IMR-90 (cell line): ENCODE measurements around the gene TSPAN16. TPM values are rescaled to one million over a fixed set of nuclear protein-coding genes. Genes with fewer than 3 reads are reported as not detected.
A peak's percentile ranks its signal among the peaks of the same experiment; 100 is the strongest.

ENCODE experiments used
- ATAC-seq: fragments of 200-7000 bp; cut with Tn5 transposase; 2 replicates; pipeline ENCODE4 v1.9.1; 2020; ENCODE audit warnings: low read depth, mild to moderate bottlenecking, moderate library complexity
- BruUV-seq: library from RNA; stranded (reverse); fragments of 400-500 nt; replicated peaks from 2 replicates; lab custom pipeline; 2021; lab: Mats Ljungman, UMichigan
- CTCF ChIA-PET: fragments of 300-600 bp; formaldehyde crosslinking; extraction: SDS; loops from one replicate; lab custom pipeline; 2021; ENCODE audit warnings: antibody characterized with exemption; lab: Yijun Ruan, JAX
- POLR2A ChIA-PET: fragments of 300-600 bp; sonication (Branson Sonifier 250); formaldehyde crosslinking; loops from one replicate; lab custom pipeline; 2022; ENCODE audit warnings: antibody characterized with exemption; ENCODE audit not compliant: unreplicated experiment; lab: Charles Lee
- DNase-seq: peaks from one replicate; pipeline ENCODE4 v3.0.0; 2013
- H2AFZ ChIP-seq: replicated peaks from 2 replicates; pipeline ENCODE3; 2013; ENCODE audit warnings: low read length, mild to moderate bottlenecking; ENCODE audit not compliant: poor library complexity
- H2AK5ac ChIP-seq: 2 replicates; pipeline ENCODE4 v1.6.1; 2013; ENCODE audit warnings: low read depth, low read length, inconsistent platforms
- H2AK9ac ChIP-seq: replicated peaks from 2 replicates; pipeline ENCODE3; 2013; ENCODE audit warnings: mild to moderate bottlenecking, low read depth, low read length, moderate library complexity; ENCODE audit not compliant: poor library complexity
- H2BK120ac ChIP-seq: 2 replicates; pipeline ENCODE4 v1.6.1; 2013; ENCODE audit warnings: low read depth, low read length, inconsistent platforms
- H2BK15ac ChIP-seq: 3 replicates; pipeline ENCODE4 v1.6.1; 2013; ENCODE audit warnings: low read depth, low read length, inconsistent platforms
- H2BK20ac ChIP-seq: 2 replicates; pipeline ENCODE4 v1.6.1; 2013; ENCODE audit warnings: low read depth, mild to moderate bottlenecking, inconsistent platforms, low read length, moderate library complexity
- H2BK5ac ChIP-seq: 2 replicates; pipeline ENCODE4 v1.6.1; 2013; ENCODE audit warnings: mild to moderate bottlenecking, low read depth, low read length, inconsistent platforms; ENCODE audit not compliant: poor library complexity, severe bottlenecking
- H3K14ac ChIP-seq: replicated peaks from 2 replicates; pipeline ENCODE4 v1.6.1; 2013; ENCODE audit warnings: low read depth, low read length, inconsistent platforms
- H3K18ac ChIP-seq: 2 replicates; pipeline ENCODE4 v1.6.1; 2013; ENCODE audit warnings: low read depth, low read length, control low read depth
- H3K23ac ChIP-seq: 2 replicates; pipeline ENCODE4 v1.6.1; 2013; ENCODE audit warnings: low read depth, low read length, inconsistent platforms
- H3K27ac ChIP-seq: 2 replicates; pipeline ENCODE4 v1.5.1; 2013; ENCODE audit warnings: mild to moderate bottlenecking, control low read depth, low read length; ENCODE audit not compliant: insufficient read depth
- H3K27me3 ChIP-seq: 2 replicates; pipeline ENCODE4 v1.6.1; 2013; ENCODE audit warnings: low read length; ENCODE audit not compliant: control insufficient read depth, insufficient read depth
- H3K36me3 ChIP-seq: 2 replicates; pipeline ENCODE4 v1.6.1; 2013; ENCODE audit warnings: low read length, mixed read lengths; ENCODE audit not compliant: control insufficient read depth, insufficient read depth
- H3K4ac ChIP-seq: 2 replicates; pipeline ENCODE4 v1.6.1; 2013; ENCODE audit warnings: low read depth, low read length, inconsistent platforms
- H3K4me1 ChIP-seq: 2 replicates; pipeline ENCODE4 v1.6.1; 2013; ENCODE audit warnings: low read length, mixed read lengths; ENCODE audit not compliant: control insufficient read depth, insufficient read depth
- H3K4me2 ChIP-seq: 2 replicates; pipeline ENCODE4 v1.6.1; 2013; ENCODE audit warnings: low read depth, mild to moderate bottlenecking, control low read depth, low read length, moderate library complexity
- H3K4me3 ChIP-seq: 2 replicates; pipeline ENCODE4 v1.5.1; 2013; ENCODE audit warnings: low read depth, mild to moderate bottlenecking, control low read depth, low read length, moderate library complexity; ENCODE audit not compliant: insufficient read depth
- H3K56ac ChIP-seq: 2 replicates; pipeline ENCODE4 v1.6.1; 2013; ENCODE audit warnings: low read length, inconsistent platforms; ENCODE audit not compliant: insufficient read depth; ENCODE audit errors: extremely low read depth
- H3K79me1 ChIP-seq, 2 experiments: 2 replicates each; pipeline ENCODE4 v1.6.1; 2013; ENCODE audit warnings: low read length in 2 of 2, inconsistent platforms in 1 of 2, low read depth in 1 of 2
- H3K9ac ChIP-seq: 2 replicates; pipeline ENCODE4 v1.6.1; 2013; ENCODE audit warnings: low read depth, low read length, control low read depth
- H3K9me1 ChIP-seq: 2 replicates; pipeline ENCODE4 v1.6.1; 2013; ENCODE audit warnings: low read length, inconsistent platforms; ENCODE audit not compliant: insufficient read depth
- H3K9me3 ChIP-seq: 2 replicates; pipeline ENCODE4 v1.6.1; 2013; ENCODE audit warnings: low read length; ENCODE audit not compliant: control insufficient read depth, insufficient read depth
- H4K20me1 ChIP-seq: 2 replicates; pipeline ENCODE4 v1.6.1; 2013; ENCODE audit warnings: low read length, inconsistent platforms; ENCODE audit not compliant: insufficient read depth
- H4K5ac ChIP-seq: 2 replicates; pipeline ENCODE4 v1.6.1; 2013; ENCODE audit warnings: mild to moderate bottlenecking, low read depth, low read length, control low read depth
- H4K8ac ChIP-seq, 2 experiments: 2 replicates each; pipeline ENCODE4 v1.6.1; 2013; ENCODE audit warnings: low read depth in 2 of 2, low read length in 2 of 2, control low read depth in 1 of 2, inconsistent platforms in 1 of 2
- H4K91ac ChIP-seq: 2 replicates; pipeline ENCODE4 v1.6.1; 2013; ENCODE audit warnings: low read depth, low read length, inconsistent platforms; ENCODE audit not compliant: insufficient read depth
- CEBPB ChIP-seq: IDR thresholded peaks from 2 replicates; pipeline ENCODE4 v1.6.1; 2012; ENCODE audit warnings: low read depth, low read length, improper control_type of control experiment
- CTCF ChIP-seq: conservative IDR thresholded peaks from 2 replicates; pipeline ENCODE4 v1.5.1; 2012; ENCODE audit warnings: mild to moderate bottlenecking, low read depth, low read length, improper control_type of control experiment
- ELK1 ChIP-seq: fragments of 150-350 bp; IDR thresholded peaks from 2 replicates; pipeline ENCODE4 v1.6.1; 2016; ENCODE audit warnings: low read depth, mild to moderate bottlenecking, low read length, moderate library complexity, borderline replicate concordance
- FOS ChIP-seq: fragments of 150-350 bp; IDR thresholded peaks from 2 replicates; pipeline ENCODE4 v1.6.1; 2016; ENCODE audit warnings: low read depth, low read length
- MAZ ChIP-seq: IDR thresholded peaks from 2 replicates; pipeline ENCODE4 v1.6.1; 2012; ENCODE audit warnings: low read depth, mild to moderate bottlenecking, low read length, improper control_type of control experiment, moderate library complexity, borderline replicate concordance
- MXI1 ChIP-seq: IDR thresholded peaks from 2 replicates; pipeline ENCODE4 v1.6.1; 2012; ENCODE audit warnings: low read depth, mild to moderate bottlenecking, low read length, moderate library complexity, borderline replicate concordance
- NFE2L2 ChIP-seq: fragments of 150-350 bp; IDR thresholded peaks from 2 replicates; pipeline ENCODE4 v1.6.1; 2016; ENCODE audit warnings: low read depth, mild to moderate bottlenecking, low read length
- POLR2A ChIP-seq: IDR thresholded peaks from 2 replicates; pipeline ENCODE4 v1.6.1; 2012; ENCODE audit warnings: mild to moderate bottlenecking, low read depth, low read length
- RCOR1 ChIP-seq: IDR thresholded peaks from 2 replicates; pipeline ENCODE4 v1.6.1; 2012; ENCODE audit warnings: mild to moderate bottlenecking, low read length, improper control_type of control experiment; ENCODE audit not compliant: insufficient replicate concordance
- RFX5 ChIP-seq: IDR thresholded peaks from 2 replicates; pipeline ENCODE4 v1.8.0; 2012; ENCODE audit warnings: low read depth, mild to moderate bottlenecking, low read length, moderate library complexity
- SMC3 ChIP-seq: fragments of 150-350 bp; IDR thresholded peaks from 2 replicates; pipeline ENCODE4 v1.6.1; 2016; ENCODE audit warnings: low read depth, mild to moderate bottlenecking, antibody characterized with exemption, low read length, moderate library complexity
- USF2 ChIP-seq: fragments of 150-350 bp; IDR thresholded peaks from 2 replicates; pipeline ENCODE4 v1.6.1; 2017; ENCODE audit warnings: mild to moderate bottlenecking, antibody characterized with exemption, low read length, low read depth
- WGBS, 2 experiments: methylation state at CpG; one replicate each; pipeline versions ENCODE4 v1.1.5 to v1.1.7; 2013; ENCODE audit warnings: missing lambda C conversion rate in 2 of 2; ENCODE audit not compliant: insufficient read length in 1 of 2; ENCODE audit errors: extremely low coverage in 2 of 2; 5-methylcytosine and 5-hydroxymethylcytosine counted together
- dilution Hi-C: fragments of 300-500 bp; cut with HindIII; formaldehyde crosslinking; loops from one replicate; pipeline ENCODE4 v1.14.3; 2018; ENCODE audit warnings: low sequenced_read_pairs; ENCODE audit not compliant: unreplicated experiment
- in situ Hi-C: fragments of 300-500 bp; cut with MboI; formaldehyde crosslinking; loops from 3 replicates; pipeline ENCODE4 v1.14.3; 2019; ENCODE audit warnings: low sequenced_read_pairs, inconsistent platforms, mixed read lengths
- intact Hi-C: fragments of 100-400 bp; cut with micrococcal nuclease; formaldehyde crosslinking; loops from 2 replicates; pipeline ENCODE4 v1.10.0; 2022
- polyA plus RNA-seq, 3 experiments: library from polyadenylated mRNA; depleted of rRNA; stranded (reverse); fragments of >200 nt; gene quantifications; 2 replicates each; pipeline ENCODE4 v1.2.3, GENCODE V29; 2012; ENCODE audit warnings: low replicate concordance in 1 of 3
- total RNA-seq: library from RNA; depleted of rRNA; stranded (reverse); fragments of >200 nt; gene quantifications from 2 replicates; pipeline ENCODE4 v1.2.3, GENCODE V29; 2012

The TSPAN16 gene
- total and polyA plus RNA-seq, 2 of the 4 experiments (the other 2 are of a cell fraction): not detected

- H3K36me3 ChIP-seq: peaks cover 7% of the 10 kb centered on the region; the same call in 1 of the 2 replicates
- peak within 1 kb of the TSS; percentile 79 for H2AK5ac ChIP-seq
- peak within 1 kb of the TSS; percentile 92 for H3K14ac ChIP-seq
- in situ Hi-C loops: no loop called here
- H2BK15ac ChIP-seq: peak within 1 kb of the TSS; percentile 0; the same call in 1 of the 3 replicates
- POLR2A ChIA-PET: interaction anchor here (0.6 to 0.7 kb wide), 2 partner anchors 22 to 91 kb away, joined by 3 to 4 read pairs; no protein-coding TSS in a partner anchor
- dilution Hi-C loops: no loop called here
- peak within 1 kb of the TSS; percentile 4; the same call in 1 of the 2 replicates for H4K91ac ChIP-seq
- BruUV-seq: no TSS peak
- peak within 1 kb of the TSS; percentile 32 for H3K27ac ChIP-seq
- no peaks in the 10 kb centered on the region for H3K27me3 ChIP-seq
- peaks cover 8% of the 10 kb centered on the region for H3K4me1 ChIP-seq
- peak within 1 kb of the TSS; percentile 98 for H2AFZ ChIP-seq
- no peaks in the 10 kb centered on the region for H3K9me3 ChIP-seq
- CTCF ChIA-PET: no interaction called here
- peak within 1 kb of the TSS; percentile 98 for H2AK9ac ChIP-seq
- H3K9me1 ChIP-seq: peaks cover 16% of the 10 kb centered on the region
- H3K23ac ChIP-seq: peak within 1 kb of the TSS; percentile 67
- peak within 1 kb of the TSS; percentile 11; the same call in 1 of the 2 replicates for H4K5ac ChIP-seq
- peak within 1 kb of the TSS; percentile 85 for H3K4me3 ChIP-seq
- H4K8ac ChIP-seq: peak within 1 kb of the TSS in 1 of 2 experiments; percentile 81; a peak in 2 of 4 replicates
- DNase-seq (peak; percentile 81), ATAC-seq (peak; percentile 100)
- peak within 1 kb of the TSS; percentile 21; the same call in 1 of the 2 replicates for H3K18ac ChIP-seq
- peaks cover 13 to 23% of the 10 kb centered on the region in 2 experiments for H3K79me1 ChIP-seq
- H4K20me1 ChIP-seq: peaks cover 16% of the 10 kb centered on the region
- H3K4ac ChIP-seq: peak within 1 kb of the TSS; percentile 73
- H3K4me2 ChIP-seq: peak within 1 kb of the TSS; percentile 95
- intact Hi-C loops: no loop called here
- no peak within 1 kb of the TSS; the same call in 1 of the 2 replicates for H2BK120ac ChIP-seq
- peak within 1 kb of the TSS; percentile 43; the same call in 1 of the 2 replicates for H3K56ac ChIP-seq
- H2BK5ac ChIP-seq: peak within 1 kb of the TSS; percentile 47
- peak within 1 kb of the TSS; percentile 88 for H3K9ac ChIP-seq
- WGBS, 2 experiments: 30% methylated on average over 6 of the region's 62 CpGs; no CpG with 5 or more reads in 1 of the 2 experiments
- H2BK20ac ChIP-seq: no peak within 1 kb of the TSS
- TF ChIP-seq NFE2L2 (no peak), CTCF (no peak), USF2 (no peak), POLR2A (peak; percentile 84), FOS (no peak), MAZ (peak; percentile 51; the same call in 1 of the 2 replicates), ELK1 (no peak), SMC3 (no peak), MXI1 (no peak), RFX5 (no peak), RCOR1 (no peak), CEBPB (no peak)
Observed at GRCh38 chr19:11355160-11356073, 59.5 kb downstream of the TSPAN16 start, which contains the start of gene PLPPR2. TSS of gene PLPPR2 (plus strand) at chr19:11355432. CDS start at chr19:11357674, 2,242 bp downstream.
